Smooth muscle cell (in vitro differentiated cells): ENCODE results near the gene TTLL6. TPM values are rescaled to one million over a fixed set of nuclear protein-coding genes. Genes with fewer than 3 reads are reported as not detected.

ENCODE experiments used
- DNase-seq: peaks from one replicate; lab custom pipeline; 2025; ENCODE audit not compliant: unreplicated experiment; lab: John Stamatoyannopoulos, UW
- H2AFZ ChIP-seq: fragments of 200-600 bp; sonication (generic); 2 replicates; pipeline ENCODE4 v1.6.0; 2016; ENCODE audit warnings: antibody characterized with exemption, low read depth, mild to moderate bottlenecking
- H3F3A ChIP-seq: fragments of 200-600 bp; sonication (generic); 2 replicates; pipeline ENCODE4 v1.6.0; 2017; ENCODE audit warnings: antibody characterized with exemption, low read depth
- H3K27ac ChIP-seq: fragments of 200-600 bp; sonication (generic); 2 replicates; pipeline ENCODE4 v1.5.1; 2016; ENCODE audit warnings: low read depth, mild to moderate bottlenecking
- H3K27me3 ChIP-seq: fragments of 200-600 bp; sonication (generic); 2 replicates; pipeline ENCODE4 v1.6.1; 2016; ENCODE audit warnings: low read depth, mild to moderate bottlenecking
- H3K36me3 ChIP-seq: fragments of 200-600 bp; sonication (generic); 2 replicates; pipeline ENCODE4 v1.5.1; 2016; ENCODE audit warnings: low read depth
- H3K4me1 ChIP-seq: fragments of 200-600 bp; sonication (generic); 2 replicates; pipeline ENCODE4 v1.5.1; 2016; ENCODE audit warnings: low read depth
- H3K4me2 ChIP-seq: fragments of 200-600 bp; sonication (generic); 2 replicates; pipeline ENCODE4 v1.6.0; 2016; ENCODE audit warnings: mild to moderate bottlenecking
- H3K4me3 ChIP-seq: fragments of 200-600 bp; sonication (generic); 2 replicates; pipeline ENCODE4 v1.5.1; 2016; ENCODE audit warnings: mild to moderate bottlenecking
- H3K79me2 ChIP-seq: fragments of 200-600 bp; sonication (generic); 2 replicates; pipeline ENCODE4 v1.6.0; 2016; ENCODE audit warnings: low read depth, mild to moderate bottlenecking
- H3K9ac ChIP-seq: fragments of 200-600 bp; sonication (generic); 2 replicates; pipeline ENCODE4 v1.6.0; 2016; ENCODE audit warnings: low read depth
- H3K9me3 ChIP-seq: fragments of 200-600 bp; sonication (generic); replicated peaks from 2 replicates; pipeline ENCODE4 v1.5.1; 2016; ENCODE audit warnings: low read depth
- H4K20me1 ChIP-seq: fragments of 200-600 bp; sonication (generic); 2 replicates; pipeline ENCODE4 v1.6.0; 2016; ENCODE audit warnings: low read depth
- WGBS: methylation state at CpG from one replicate; pipeline ENCODE4 v1.1.7; 2016; ENCODE audit warnings: low lambda C conversion rate; 5-methylcytosine and 5-hydroxymethylcytosine counted together
- polyA plus RNA-seq: library from polyadenylated mRNA; unstranded; fragments of >200 nt; fragmentation: Nextera tagmentation; extraction: Ambion mirVana; gene quantifications from 2 replicates; pipeline ENCODE4 v1.2.1, GENCODE V29; 2016
- total RNA-seq: library from RNA; depleted of rRNA; stranded (reverse); fragments of >200 nt; gene quantifications from 2 replicates; pipeline ENCODE4 v1.2.3, GENCODE V29; 2014
- TF ChIP-seq, protein P1 (sequence below): fragments of 200-600 bp; sonication (generic); IDR thresholded peaks from 2 replicates; pipeline ENCODE4 v1.5.1; 2017; ENCODE audit warnings: borderline replicate concordance, mild to moderate bottlenecking, antibody characterized with exemption; ENCODE audit not compliant: insufficient read depth, poor library complexity, severe bottlenecking

The TTLL6 gene
- total and polyA plus RNA-seq, 2 experiments from 2014 or later, result 0.41 TPM; not detected in 1

DNA sequence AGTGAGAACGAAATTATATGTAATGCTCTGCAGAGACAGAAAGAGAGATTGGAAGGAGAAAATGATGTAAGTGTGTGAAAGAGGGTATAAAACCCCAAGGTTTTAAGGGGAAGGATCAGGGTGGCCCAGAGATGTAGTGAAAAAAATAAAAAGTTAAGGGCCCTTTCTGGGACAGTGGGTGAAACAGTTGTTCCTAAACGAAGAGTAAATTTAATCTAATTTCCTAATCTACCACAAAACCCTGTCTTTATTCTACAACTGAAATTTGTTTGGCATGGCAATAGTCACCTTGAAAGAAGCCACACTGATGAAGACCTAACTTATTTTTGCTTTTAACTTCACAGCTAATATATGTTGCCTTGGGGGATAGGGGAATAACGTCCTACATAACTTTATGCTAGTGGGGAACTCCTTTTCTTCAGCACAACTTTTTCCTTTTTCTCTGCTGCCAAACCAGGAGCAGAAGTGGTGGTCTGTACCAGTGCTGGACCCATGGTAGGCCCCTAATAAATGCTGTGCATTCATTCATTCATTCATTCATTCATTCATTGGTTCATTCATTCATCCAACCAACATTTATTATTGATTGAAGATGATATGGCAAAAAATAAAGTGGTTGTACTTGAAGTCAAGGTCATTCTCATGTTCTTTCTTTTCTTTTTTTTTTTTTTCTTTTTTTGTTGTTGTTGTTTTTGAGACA lies 39.2 kb upstream of the TTLL6 start:
- H3K27me3 ChIP-seq, result no peaks in the 10 kb centered on the region
- WGBS, result 90% methylated on average over 3 of the region's 3 CpGs
- no peaks in the 10 kb centered on the region for H3K9me3 ChIP-seq
- H3K4me2 ChIP-seq, result no peak overlapping the region
- no peaks in the 10 kb centered on the region for H4K20me1 ChIP-seq
- H3K9ac ChIP-seq, result no peak overlapping the region
- no peak for DNase-seq
- no peak overlapping the region for H3K4me3 ChIP-seq
- TF ChIP-seq, protein P1, sequence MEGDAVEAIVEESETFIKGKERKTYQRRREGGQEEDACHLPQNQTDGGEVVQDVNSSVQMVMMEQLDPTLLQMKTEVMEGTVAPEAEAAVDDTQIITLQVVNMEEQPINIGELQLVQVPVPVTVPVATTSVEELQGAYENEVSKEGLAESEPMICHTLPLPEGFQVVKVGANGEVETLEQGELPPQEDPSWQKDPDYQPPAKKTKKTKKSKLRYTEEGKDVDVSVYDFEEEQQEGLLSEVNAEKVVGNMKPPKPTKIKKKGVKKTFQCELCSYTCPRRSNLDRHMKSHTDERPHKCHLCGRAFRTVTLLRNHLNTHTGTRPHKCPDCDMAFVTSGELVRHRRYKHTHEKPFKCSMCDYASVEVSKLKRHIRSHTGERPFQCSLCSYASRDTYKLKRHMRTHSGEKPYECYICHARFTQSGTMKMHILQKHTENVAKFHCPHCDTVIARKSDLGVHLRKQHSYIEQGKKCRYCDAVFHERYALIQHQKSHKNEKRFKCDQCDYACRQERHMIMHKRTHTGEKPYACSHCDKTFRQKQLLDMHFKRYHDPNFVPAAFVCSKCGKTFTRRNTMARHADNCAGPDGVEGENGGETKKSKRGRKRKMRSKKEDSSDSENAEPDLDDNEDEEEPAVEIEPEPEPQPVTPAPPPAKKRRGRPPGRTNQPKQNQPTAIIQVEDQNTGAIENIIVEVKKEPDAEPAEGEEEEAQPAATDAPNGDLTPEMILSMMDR, result no peak
- no peaks in the 10 kb centered on the region for H3K36me3 ChIP-seq
- no peak overlapping the region for H3K27ac ChIP-seq
- no peaks in the 10 kb centered on the region for H3K4me1 ChIP-seq
- no peaks in the 10 kb centered on the region for H3K79me2 ChIP-seq
- no peak overlapping the region for H2AFZ ChIP-seq
- no peaks in the 10 kb centered on the region for H3F3A ChIP-seq

DNA sequence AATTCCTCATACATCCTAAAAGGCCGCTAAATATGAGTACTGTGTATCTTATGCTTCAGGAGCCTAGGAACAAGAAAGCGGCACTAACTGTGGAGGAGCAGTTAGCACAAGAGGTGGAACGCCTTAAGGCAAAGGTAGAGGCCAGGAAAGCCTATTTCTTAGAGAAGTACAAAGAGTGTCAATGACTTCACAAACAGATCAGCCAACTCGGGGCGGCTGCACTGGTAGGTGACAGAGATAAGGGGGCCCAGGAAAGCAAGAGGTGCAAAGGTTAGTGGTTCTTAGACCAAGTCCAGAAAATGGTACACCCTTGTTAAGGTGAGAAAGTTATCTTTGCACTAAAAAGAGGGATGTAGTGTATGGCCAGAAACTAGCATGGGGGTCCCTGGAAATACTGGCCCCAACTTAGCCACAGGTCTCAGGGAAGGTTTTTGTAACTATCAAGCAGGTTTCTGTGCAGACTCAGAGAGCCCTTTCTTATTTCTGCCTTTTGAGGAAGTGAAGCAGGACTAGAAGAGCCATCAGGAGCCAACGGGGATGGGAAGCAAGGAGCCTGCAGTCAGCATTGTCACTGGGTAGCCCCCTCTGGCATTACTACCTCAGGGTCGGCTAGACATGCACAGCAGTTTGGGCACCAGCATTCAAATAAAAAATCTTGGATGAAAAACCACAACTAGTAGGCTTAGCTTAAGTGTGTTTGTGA lies 37.9 kb upstream of the TTLL6 start:
- Histone ChIP-seq H3K9ac (no peak overlapping the region), H3K4me2 (no peak overlapping the region), H3K27ac (no peak overlapping the region), H3K79me2 (no peaks in the 10 kb centered on the region), H3F3A (no peaks in the 10 kb centered on the region), H3K9me3 (no peaks in the 10 kb centered on the region), H3K4me3 (no peak overlapping the region), H2AFZ (no peak overlapping the region), H3K27me3 (no peaks in the 10 kb centered on the region), H3K4me1 (no peaks in the 10 kb centered on the region), H3K36me3 (no peaks in the 10 kb centered on the region), H4K20me1 (no peaks in the 10 kb centered on the region)
- WGBS, result 94% methylated on average over 7 of the region's 7 CpGs
- TF ChIP-seq, protein P1, result no peak
- no peak for DNase-seq

DNA sequence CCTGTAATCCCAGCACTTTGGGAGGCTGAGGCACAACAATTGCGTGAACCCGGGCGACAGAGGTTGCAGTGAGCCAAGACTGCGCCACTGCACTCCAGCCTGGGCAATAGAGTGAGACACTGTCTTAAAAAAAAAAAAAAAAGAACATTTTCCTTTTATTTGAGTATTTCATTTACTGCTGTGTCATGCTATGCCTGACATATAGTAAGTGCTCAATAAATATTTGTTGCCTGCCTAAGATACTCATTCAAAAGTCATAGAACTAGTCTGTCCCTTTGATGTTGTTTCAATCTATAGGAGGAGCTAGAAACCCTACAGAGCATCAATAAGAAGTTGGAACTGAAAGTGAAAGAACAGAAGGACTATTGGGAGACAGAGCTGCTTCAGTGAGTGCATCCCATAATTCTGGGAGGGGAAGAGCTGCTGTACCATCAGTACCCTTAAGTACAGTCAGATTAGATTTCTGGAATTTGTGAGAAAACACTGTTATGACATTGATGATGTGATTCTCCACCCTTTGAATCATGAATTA lies 33.8 kb upstream of the TTLL6 start:
- Histone ChIP-seq H3F3A (no peaks in the 10 kb centered on the region), H3K27ac (no peak overlapping the region), H3K9ac (no peak overlapping the region), H3K4me1 (no peaks in the 10 kb centered on the region), H3K9me3 (no peaks in the 10 kb centered on the region), H3K27me3 (no peaks in the 10 kb centered on the region), H4K20me1 (no peaks in the 10 kb centered on the region), H3K79me2 (no peaks in the 10 kb centered on the region), H2AFZ (no peak overlapping the region), H3K4me3 (no peak overlapping the region), H3K4me2 (no peak overlapping the region), H3K36me3 (peaks cover 4% of the 10 kb centered on the region)
- WGBS, result 96% methylated on average over 4 of the region's 4 CpGs
- no peak for DNase-seq
- TF ChIP-seq, protein P1, result no peak
